SK-N-SH (cell line): ENCODE measurements around the gene AIRE.

ENCODE experiments used
- CTCF ChIP-seq: fragments of 200-600 bp; sonication (generic); IDR thresholded peaks from 2 replicates; pipeline ENCODE4 v1.6.1; 2017; ENCODE audit warnings: antibody characterized with exemption, mild to moderate bottlenecking, moderate library complexity
- EP300 ChIP-seq, 2 experiments: IDR thresholded peaks; 2 replicates each; pipeline versions ENCODE4 v1.4.0 to v1.6.1; 2012; ENCODE audit warnings: borderline replicate concordance in 1 of 2, low read depth in 1 of 2, low read length in 1 of 2
- FOSL2 ChIP-seq: IDR thresholded peaks from 2 replicates; pipeline ENCODE4 v1.4.0; 2012; ENCODE audit warnings: low read depth, mild to moderate bottlenecking, moderate library complexity, borderline replicate concordance
- GABPA ChIP-seq: IDR thresholded peaks from 2 replicates; pipeline ENCODE4 v1.4.0; 2012; ENCODE audit warnings: low read depth, mild to moderate bottlenecking
- IRF3 ChIP-seq: fragments of 150-350 bp; IDR thresholded peaks from 2 replicates; pipeline ENCODE4 v1.6.1; 2016; ENCODE audit warnings: mild to moderate bottlenecking, low read depth, low read length
- JUND ChIP-seq: IDR thresholded peaks from 2 replicates; pipeline ENCODE4 v1.4.0; 2012
- NRF1 ChIP-seq: IDR thresholded peaks from 2 replicates; pipeline ENCODE4 v1.6.1; 2012; ENCODE audit warnings: low read depth, mild to moderate bottlenecking, low read length
- RAD21 ChIP-seq: IDR thresholded peaks from 2 replicates; pipeline ENCODE4 v1.6.1; 2012; ENCODE audit warnings: mild to moderate bottlenecking, low read length
- RXRA ChIP-seq: IDR thresholded peaks from 2 replicates; pipeline ENCODE4 v1.4.0; 2012; ENCODE audit warnings: low read depth, mild to moderate bottlenecking, borderline replicate concordance
- SMC3 ChIP-seq: IDR thresholded peaks from 2 replicates; pipeline ENCODE4 v1.6.1; 2012; ENCODE audit warnings: low read depth, low read length, improper control_type of control experiment
- TCF12 ChIP-seq: IDR thresholded peaks from 2 replicates; pipeline ENCODE4 v1.4.0; 2012

GRCh38 chr21:44337941-44338895 lies 52.5 kb downstream of the AIRE start:
- no peak for TF ChIP-seq IRF3
- no peak for TF ChIP-seq RXRA
- peak; percentile 41 for TF ChIP-seq CTCF
- no peak for TF ChIP-seq NRF1
- no peak for TF ChIP-seq EP300 (IDR thresholded peaks at IDR 0.05; ENCODE audit: borderline replicate concordance in 1 of 2, low read depth in 1 of 2, low read length in 1 of 2)
- no peak for TF ChIP-seq FOSL2
- TF ChIP-seq RAD21 = peak; percentile 43
- no peak for TF ChIP-seq TCF12
- no peak for TF ChIP-seq JUND
- peak; percentile 39; the same call in 1 of the 2 replicates for TF ChIP-seq SMC3
- no peak for TF ChIP-seq GABPA
